Esophagus muscularis mucosa (tissue), 4 donors: ENCODE measurements around the gene HDAC4. TPM values are rescaled to one million over a fixed set of nuclear protein-coding genes. Genes with fewer than 3 reads are reported as not detected.

Experiments used
- DNase-seq: peaks from one replicate; pipeline ENCODE4 v3.0.0-alpha.2; 2017; ENCODE audit errors: extremely low spot score
- H3K27ac ChIP-seq, 4 donors: fragments of 200-600 bp; sonication (generic); replicated peaks in 1 of 4; 1 replicate in 3 of 4; 2 replicates in 1 of 4; pipeline ENCODE4 v1.5.1; 2016 to 2019; ENCODE audit warnings: mild to moderate bottlenecking in 1 of 4
- H3K27me3 ChIP-seq, 4 donors: fragments of 200-600 bp; sonication (generic); one replicate each; pipeline versions ENCODE4 v1.5.1 to v1.6.0; 2016 to 2019
- H3K36me3 ChIP-seq, 4 donors: fragments of 200-600 bp; sonication (generic); one replicate each; pipeline ENCODE4 v1.5.1; 2016 to 2019
- H3K4me1 ChIP-seq, 4 donors: fragments of 200-600 bp; sonication (generic); one replicate each; pipeline ENCODE4 v1.5.1; 2016 to 2019
- H3K4me3 ChIP-seq, 4 donors: fragments of 200-600 bp; sonication (generic); 1 replicate in 2 of 4; 2 replicates in 2 of 4; pipeline ENCODE4 v1.5.1; 2016 to 2019; ENCODE audit warnings: mild to moderate bottlenecking in 4 of 4, moderate library complexity in 1 of 4
- H3K9me3 ChIP-seq, 4 donors: fragments of 200-600 bp; sonication (generic); 1 replicate in 3 of 4; 2 replicates in 1 of 4; pipeline ENCODE4 v1.5.1; 2016 to 2019
- EP300 ChIP-seq: sonication (generic); formaldehyde crosslinking; IDR thresholded peaks from one replicate; pipeline ENCODE4 v1.6.1; 2017; ENCODE audit warnings: antibody characterized with exemption
- POLR2A ChIP-seq: fragments of 450-650 bp; IDR thresholded peaks from one replicate; pipeline ENCODE4 v1.6.1; 2017; ENCODE audit warnings: antibody characterized with exemption, moderate library complexity, mild to moderate bottlenecking, low read depth
- POLR2AphosphoS5 ChIP-seq, 2 donors: sonication (generic); formaldehyde crosslinking; IDR thresholded peaks; one replicate each; pipeline ENCODE4 v1.6.1; 2017; ENCODE audit warnings: antibody characterized with exemption in 2 of 2
- WGBS: methylation state at CpG from one replicate; pipeline ENCODE4 v1.1.5; 2018; 5-methylcytosine and 5-hydroxymethylcytosine counted together
- intact Hi-C: fragments of 100-400 bp; cut with DNase I; formaldehyde crosslinking; loops from one replicate; pipeline ENCODE4 v1.15.1; 2023
- total RNA-seq, 4 donors: library from RNA; depleted of rRNA; stranded (reverse); fragments of >200 nt; gene quantifications; one replicate each; pipeline versions ENCODE4 v1.1.0 to v1.2.1, GENCODE V29; 2016
- TF ChIP-seq, protein P1 (sequence below), 3 experiments: fragments of 200-600 bp in 2 of 3; fragments of 450-650 bp in 1 of 3; sonication (generic) in 2 of 3; IDR thresholded peaks; one replicate each; pipeline ENCODE4 v1.5.1; 2017 to 2019; ENCODE audit warnings: antibody characterized with exemption in 3 of 3, mild to moderate bottlenecking in 2 of 3, moderate library complexity in 1 of 3

HDAC4 gene
- total RNA-seq, 4 donors from 2014 or later: 59.4 to 119 (median 76.1) TPM

DNA sequence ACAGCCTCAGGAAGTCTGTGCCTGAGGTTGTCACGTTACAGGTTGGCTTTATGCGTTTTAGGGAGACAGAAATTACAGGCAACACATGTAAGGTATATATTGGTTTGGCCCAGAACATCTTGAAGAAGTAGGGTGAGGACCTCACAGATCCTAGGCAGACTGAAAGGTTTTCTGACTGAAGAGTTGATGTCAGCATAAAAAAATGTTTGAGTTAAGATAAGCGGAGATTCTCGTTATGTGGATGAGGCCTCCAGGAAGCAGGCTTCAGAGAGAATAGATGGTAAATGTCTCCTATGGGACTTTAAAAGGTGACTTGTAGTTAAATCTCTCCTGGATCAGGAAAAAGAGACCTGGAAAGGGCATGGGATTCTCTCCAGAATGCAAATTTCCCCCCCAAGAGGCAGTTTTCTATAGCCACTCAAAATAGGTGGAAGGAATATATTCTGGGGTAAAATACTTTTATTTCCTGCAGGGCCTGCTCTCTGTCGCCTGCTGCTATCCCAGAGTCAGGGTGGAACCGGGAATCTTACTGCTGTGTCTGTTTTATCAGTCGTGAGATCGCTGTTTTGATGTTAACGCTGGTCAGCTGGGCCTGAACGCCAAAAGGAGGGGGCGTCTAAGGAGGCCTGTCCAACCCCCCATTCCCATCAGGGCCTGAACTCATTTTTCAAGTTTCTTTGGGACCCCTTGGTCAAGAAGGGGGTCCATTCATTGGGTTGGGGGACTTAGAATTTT is 171.1 kb downstream of the HDAC4 start:
- Histone ChIP-seq H3K27me3 (no peaks in the 10 kb centered on the region), H3K4me1 (peaks cover 45 to 74% (median 72%) of the 10 kb centered on the region in 4 donors), H3K36me3 (peaks cover 0 to 3% (median 0%) of the 10 kb centered on the region in 4 donors), H3K27ac (peak overlapping the region in 3 of 4 donors; percentile 28 to 30 (median 28)), H3K9me3 (no peaks in the 10 kb centered on the region), H3K4me3 (no peak overlapping the region)
- TF ChIP-seq POLR2A (no peak), POLR2AphosphoS5 (IDR thresholded peaks at IDR 0.05) (no peak), EP300 (no peak)
- TF ChIP-seq, protein P1, sequence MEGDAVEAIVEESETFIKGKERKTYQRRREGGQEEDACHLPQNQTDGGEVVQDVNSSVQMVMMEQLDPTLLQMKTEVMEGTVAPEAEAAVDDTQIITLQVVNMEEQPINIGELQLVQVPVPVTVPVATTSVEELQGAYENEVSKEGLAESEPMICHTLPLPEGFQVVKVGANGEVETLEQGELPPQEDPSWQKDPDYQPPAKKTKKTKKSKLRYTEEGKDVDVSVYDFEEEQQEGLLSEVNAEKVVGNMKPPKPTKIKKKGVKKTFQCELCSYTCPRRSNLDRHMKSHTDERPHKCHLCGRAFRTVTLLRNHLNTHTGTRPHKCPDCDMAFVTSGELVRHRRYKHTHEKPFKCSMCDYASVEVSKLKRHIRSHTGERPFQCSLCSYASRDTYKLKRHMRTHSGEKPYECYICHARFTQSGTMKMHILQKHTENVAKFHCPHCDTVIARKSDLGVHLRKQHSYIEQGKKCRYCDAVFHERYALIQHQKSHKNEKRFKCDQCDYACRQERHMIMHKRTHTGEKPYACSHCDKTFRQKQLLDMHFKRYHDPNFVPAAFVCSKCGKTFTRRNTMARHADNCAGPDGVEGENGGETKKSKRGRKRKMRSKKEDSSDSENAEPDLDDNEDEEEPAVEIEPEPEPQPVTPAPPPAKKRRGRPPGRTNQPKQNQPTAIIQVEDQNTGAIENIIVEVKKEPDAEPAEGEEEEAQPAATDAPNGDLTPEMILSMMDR (IDR thresholded peaks at IDR 0.05): no peak
- DNase-seq: no peak
- WGBS: 74% methylated on average over 11 of the region's 11 CpGs
- intact Hi-C loops: no loop called here

DNA sequence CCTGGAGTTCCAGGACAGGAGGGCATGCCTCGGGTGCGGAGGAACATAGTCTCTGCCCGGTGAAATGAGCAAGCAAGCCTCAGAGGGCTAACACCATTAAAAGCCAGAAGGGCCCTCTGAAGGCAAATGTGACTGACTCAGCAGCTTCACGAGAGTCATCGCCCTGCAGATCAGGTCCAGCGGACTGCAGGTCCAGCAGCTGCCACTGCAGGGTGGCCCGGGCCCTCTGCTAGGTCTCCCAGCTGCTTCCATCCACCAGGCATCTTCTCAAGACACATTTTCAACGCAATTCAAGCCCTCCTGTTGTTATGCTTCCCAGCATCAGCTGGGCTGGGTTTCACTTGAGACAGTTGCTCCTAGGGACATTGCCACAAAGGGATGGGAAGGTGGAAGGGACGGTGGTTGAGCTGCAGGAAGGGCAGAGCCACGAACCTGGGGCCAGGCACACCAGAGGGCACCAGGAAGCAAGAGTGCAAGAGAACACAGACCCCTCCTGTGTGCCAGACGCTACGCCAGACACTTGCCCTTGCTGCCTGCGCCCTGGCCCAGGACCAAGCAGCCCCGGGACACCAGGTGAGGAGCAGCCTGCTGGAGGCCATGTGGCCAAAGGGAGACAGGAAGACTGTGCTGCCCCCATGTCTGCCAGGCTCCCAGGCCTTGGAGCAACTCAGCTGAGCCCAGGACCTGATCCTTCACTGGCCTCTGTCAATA is 173.0 kb downstream of the HDAC4 start:
- no peak for DNase-seq

DNA sequence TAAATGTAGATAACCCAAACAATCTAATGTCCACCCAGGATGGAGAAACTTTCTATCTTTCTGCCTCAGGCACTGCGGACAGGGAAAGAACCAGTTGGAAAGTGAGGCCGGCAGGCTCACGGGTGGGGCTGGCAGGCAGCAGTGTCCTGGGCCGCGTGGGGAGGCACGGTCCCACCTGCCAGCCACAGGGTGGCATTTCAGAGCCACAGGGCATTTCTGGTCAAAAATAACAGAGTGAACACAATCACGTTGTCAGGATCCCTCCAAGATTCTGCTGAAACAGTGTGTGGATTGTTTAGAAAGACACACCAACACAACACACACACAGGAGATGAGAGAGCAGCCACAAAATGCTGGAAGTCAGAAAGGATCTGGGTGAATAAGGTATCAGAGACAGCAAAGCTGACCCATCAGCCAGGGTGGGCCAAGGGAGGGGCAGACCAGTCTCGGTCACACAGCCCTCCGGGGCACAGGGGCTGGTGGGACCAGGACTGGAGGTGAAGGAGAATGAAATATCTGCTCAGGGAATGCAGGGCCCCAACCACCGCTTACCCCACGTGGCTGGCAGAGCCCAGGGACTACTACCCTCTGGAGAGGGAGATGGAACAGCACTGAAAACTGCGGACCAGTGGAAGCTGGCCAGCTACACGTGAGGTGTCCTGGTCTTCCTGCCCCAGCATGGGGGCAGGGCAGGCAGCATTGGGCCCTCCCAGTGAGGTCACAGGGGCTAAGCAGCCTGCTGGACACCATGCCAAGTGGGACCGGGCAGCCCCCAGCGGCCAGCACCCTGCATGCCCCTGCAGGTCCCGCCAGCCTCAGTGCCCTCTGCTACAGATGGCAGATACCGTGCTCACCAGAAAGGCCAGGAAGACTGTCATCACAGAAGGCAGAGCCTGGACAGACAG is 173.9 kb downstream of the HDAC4 start:
- Histone ChIP-seq H3K4me1 (peaks cover 71 to 93% (median 85%) of the 10 kb centered on the region in 4 donors), H3K27me3 (no peaks in the 10 kb centered on the region), H3K27ac (peak overlapping the region; percentile 86 to 94 (median 90)), H3K9me3 (no peaks in the 10 kb centered on the region), H3K36me3 (no peaks in the 10 kb centered on the region), H3K4me3 (peak overlapping the region in 1 of 4 donors; percentile 6)
- 53% methylated on average over 11 of the region's 17 CpGs for WGBS
- intact Hi-C loops: no loop called here
- DNase-seq: no peak
- peak in 1 of 2 donors; percentile 3 for TF ChIP-seq POLR2AphosphoS5 (IDR thresholded peaks at IDR 0.05)
- TF ChIP-seq, protein P1 (IDR thresholded peaks at IDR 0.05): peak in 1 of 3 experiments; percentile 22
- no peak for TF ChIP-seq POLR2A
- TF ChIP-seq EP300: no peak

More for the DNA sequence above, 173.0 kb downstream of the HDAC4 start:
- Histone ChIP-seq H3K9me3 (no peaks in the 10 kb centered on the region), H3K4me3 (no peak overlapping the region), H3K27me3 (no peaks in the 10 kb centered on the region), H3K4me1 (peaks cover 62 to 89% (median 81%) of the 10 kb centered on the region in 4 donors), H3K27ac (peak overlapping the region; percentile 86 to 94 (median 90)), H3K36me3 (no peaks in the 10 kb centered on the region)
- intact Hi-C loops: no loop called here
- WGBS: 63% methylated on average over 8 of the region's 14 CpGs
- TF ChIP-seq POLR2AphosphoS5 (IDR thresholded peaks at IDR 0.05): peak in 1 of 2 donors; percentile 6
- TF ChIP-seq POLR2A: no peak

- no peaks in the 10 kb centered on the region for H3K9me3 ChIP-seq
- WGBS: 40% methylated on average over 13 of the region's 13 CpGs
- H3K27ac ChIP-seq: peak overlapping the region; percentile 86 to 94 (median 90)
- intact Hi-C loops: no loop called here
- no peaks in the 10 kb centered on the region for H3K27me3 ChIP-seq
- no peaks in the 10 kb centered on the region for H3K36me3 ChIP-seq
- no peak for DNase-seq
- TF ChIP-seq POLR2AphosphoS5 (IDR thresholded peaks at IDR 0.05): peak in 1 of 2 donors; percentile 44
- TF ChIP-seq, protein P1 (IDR thresholded peaks at IDR 0.05): no peak
- no peak for TF ChIP-seq POLR2A
- peaks cover 78 to 94% (median 86%) of the 10 kb centered on the region in 4 donors for H3K4me1 ChIP-seq
- H3K4me3 ChIP-seq: peak overlapping the region in 2 of 4 donors; percentile 6 to 21
Observed at GRCh38 chr2:239225871-239226561, 174.8 kb downstream of the HDAC4 start.
